ENCODE results near the gene GPR37.

GPR37 gene

GRCh38 chr7:124780608-124781007 is 15.0 kb upstream of the GPR37 start:
- no peak for DNase-seq (ENCODE audit: low read depth in 2 of 2)

- no peak for DNase-seq (ENCODE audit: low read depth in 2 of 2)
These were observed 14.5 kb upstream of the GPR37 start for GRCh38 chr7:124780056-124780455.

- DNase-seq (ENCODE audit: low read depth in 2 of 2), result no peak
These were observed 14.0 kb upstream of the GPR37 start for GRCh38 chr7:124779620-124780019.

GRCh38 chr7:124779194-124779593 is 13.6 kb upstream of the GPR37 start:
- no peak for DNase-seq (ENCODE audit: low read depth in 2 of 2)

DNA sequence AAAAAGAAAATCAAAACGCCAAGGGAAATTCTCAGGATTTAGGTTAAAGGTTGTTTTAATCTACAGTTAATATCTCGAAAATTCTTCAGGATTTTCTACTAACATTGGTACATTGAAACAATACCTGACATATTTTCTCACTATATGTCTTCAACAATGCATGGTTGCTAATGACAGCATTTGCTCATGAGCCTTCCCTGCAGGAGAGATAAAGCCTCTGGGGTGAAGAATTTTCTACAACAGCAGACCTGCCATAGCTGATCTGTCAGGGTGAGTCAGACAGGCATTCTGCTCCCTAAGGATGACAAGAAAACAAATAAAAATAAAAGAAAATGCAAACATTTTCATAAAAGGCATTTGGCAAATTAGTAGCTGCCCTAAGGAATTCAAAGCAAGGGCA is 11.7 kb upstream of the GPR37 start:
- no peak for DNase-seq (ENCODE audit: low read depth in 2 of 2)

DNA sequence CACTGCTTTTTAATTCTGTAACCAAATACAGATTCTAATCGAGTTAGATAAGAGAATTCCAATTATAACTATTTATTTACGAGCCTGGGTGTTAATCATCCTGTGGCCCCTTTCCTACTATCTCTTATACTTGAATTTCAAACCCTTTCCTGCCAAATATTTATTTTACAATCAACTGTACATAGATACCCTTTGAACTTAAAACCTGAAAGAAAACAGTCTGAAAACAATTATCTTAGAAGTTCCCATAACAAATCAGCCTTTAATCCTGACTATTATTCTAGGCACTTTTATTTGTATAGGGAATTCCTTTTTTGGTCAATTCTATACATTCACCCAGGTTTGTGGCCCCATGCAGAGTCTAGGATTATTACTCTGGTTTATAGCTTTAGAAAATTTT is 10.6 kb upstream of the GPR37 start:
- no peak for DNase-seq (ENCODE audit: low read depth in 2 of 2)

- DNase-seq (ENCODE audit: low read depth in 2 of 2), result no peak
These were observed 9.8 kb upstream of the GPR37 start for GRCh38 chr7:124775422-124775821.

DNA sequence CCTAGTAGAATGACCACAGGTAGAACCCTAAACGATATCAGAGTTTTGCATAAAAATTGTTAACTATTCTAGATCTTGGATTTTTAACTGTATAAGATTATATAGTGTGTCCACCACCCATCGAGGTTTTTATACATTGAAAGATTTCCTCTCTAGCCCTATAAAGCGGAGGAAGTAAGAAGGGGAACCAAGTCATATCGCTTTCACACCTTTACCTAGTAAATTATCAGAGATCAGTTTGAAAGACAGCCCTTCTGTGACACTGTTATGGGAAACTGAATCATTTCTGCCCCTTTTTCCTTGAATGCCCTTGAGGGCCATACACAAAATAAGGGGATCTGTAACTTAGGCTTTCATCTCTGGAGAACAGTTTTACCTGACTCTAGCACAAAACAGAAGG is 8.3 kb upstream of the GPR37 start:
- DNase-seq (ENCODE audit: low read depth in 2 of 2), result no peak

GRCh38 chr7:124773339-124773738 is 7.7 kb upstream of the GPR37 start:
- DNase-seq (ENCODE audit: low read depth in 2 of 2), result no peak

DNA sequence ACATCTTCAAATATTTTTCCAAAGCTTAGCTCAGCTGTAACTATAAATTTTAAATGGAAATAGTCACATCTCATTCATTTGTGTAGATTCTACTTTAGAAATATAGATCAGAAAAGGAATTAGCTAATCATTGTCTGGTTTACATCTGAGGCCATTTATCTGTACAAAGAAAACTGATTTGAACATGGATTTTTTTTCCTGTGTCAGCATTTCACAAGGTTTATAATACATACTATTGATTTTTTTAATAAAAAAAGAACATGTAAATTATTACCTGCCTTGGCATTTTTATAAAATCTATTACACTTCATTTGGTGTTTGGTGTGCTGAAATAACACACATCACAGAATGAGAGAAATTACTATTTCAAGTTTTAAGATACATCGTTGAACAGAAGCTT is 3.5 kb upstream of the GPR37 start:
- no peak for DNase-seq (ENCODE audit: low read depth in 2 of 2)

GRCh38 chr7:124768525-124768924 is 2.9 kb upstream of the GPR37 start:
- no peak for DNase-seq (ENCODE audit: low read depth in 2 of 2)

DNA sequence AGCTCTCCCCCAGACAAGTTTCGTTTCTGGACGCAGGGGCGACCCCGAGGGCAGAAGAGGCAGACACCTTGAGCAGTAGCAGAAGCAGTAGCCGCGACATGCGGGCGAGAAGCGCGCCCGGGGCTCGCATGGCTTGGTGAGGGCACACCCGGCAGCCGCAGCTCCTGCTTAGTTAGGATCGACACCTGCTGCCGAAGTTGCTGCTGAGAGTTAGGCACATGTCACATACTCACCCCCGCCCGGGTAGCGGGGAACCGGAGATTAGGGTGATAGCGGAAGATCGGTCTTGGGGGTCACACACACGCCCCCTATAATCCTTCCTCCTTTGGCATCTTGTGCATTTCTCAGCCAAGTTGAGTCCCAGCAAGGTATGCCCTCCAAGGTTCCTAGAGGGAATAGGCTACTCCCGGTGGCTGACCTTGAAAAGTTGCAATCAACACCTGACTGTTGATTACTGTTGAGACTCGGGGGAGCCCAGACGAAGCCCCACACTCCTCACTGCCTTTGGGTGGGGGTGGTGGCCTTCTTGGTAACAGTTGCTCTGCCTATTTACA is 668 bp downstream of the GPR37 start:
- no peak for DNase-seq (ENCODE audit: low read depth in 2 of 2)

DNA sequence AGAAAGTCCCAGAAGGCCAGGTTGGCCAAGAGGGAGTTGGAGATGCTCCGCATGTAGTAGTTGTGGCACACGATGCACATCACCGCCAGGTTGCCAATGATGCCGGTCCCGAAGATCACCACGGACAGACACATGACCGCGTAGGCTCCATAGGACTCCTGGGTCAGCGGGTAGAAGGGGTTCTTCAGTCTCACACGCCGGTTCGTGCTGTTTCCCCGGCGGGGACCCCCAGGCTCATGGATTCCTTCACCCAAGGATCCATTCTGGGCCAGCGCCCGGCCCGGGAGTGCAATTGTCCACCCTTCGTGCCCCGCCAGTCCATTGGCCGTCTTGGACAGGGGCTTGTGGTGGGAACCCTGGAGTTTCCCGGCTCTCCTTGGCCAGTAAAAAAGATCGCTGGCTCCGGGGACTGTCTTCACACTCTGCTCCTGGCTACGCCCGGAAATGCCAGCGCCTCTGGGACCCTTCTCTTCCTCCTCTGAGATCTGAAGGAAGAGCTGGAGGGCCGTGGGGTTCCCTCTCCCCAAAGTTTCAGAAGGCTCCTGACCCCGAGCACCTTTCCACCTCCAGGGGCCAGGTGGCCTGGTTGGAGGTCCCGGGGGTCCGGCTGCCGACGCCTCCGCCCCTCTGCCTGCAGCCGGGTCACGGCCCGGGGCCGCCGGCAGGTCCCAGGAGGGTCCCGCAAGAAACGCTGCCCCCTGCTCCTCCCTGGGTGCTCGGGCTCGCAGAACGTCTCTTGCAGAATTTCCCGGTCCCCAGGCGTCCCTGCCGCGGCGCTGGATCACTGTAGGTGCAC is 1.3 kb downstream of the GPR37 start:
- no peak for DNase-seq (ENCODE audit: low read depth in 2 of 2)

- DNase-seq (ENCODE audit: low read depth in 2 of 2), result no peak
These were observed 2.9 kb downstream of the GPR37 start for GRCh38 chr7:124762611-124763143.

GRCh38 chr7:124761164-124761715 is 4.4 kb downstream of the GPR37 start:
- DNase-seq (ENCODE audit: low read depth in 2 of 2), result no peak

DNA sequence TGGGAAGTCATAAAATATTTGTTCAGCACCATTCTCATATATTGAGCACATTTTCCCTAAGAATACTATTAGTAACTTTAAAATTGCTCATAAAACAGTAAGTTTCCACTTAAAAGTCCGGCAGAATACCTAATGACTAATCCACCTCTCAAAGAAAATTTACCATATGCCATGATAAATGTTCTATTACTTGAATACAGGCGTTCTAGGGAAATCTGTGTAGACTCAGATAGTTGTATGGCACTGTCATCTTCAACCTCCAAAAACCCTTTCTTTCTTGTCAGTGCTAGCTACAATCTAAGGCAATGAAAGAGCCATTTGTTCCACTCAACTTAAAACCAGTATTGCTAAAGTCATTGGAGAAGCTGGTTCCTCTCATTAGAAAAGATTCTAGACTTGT is 7.3 kb downstream of the GPR37 start:
- DNase-seq (ENCODE audit: low read depth in 2 of 2), result no peak

DNA sequence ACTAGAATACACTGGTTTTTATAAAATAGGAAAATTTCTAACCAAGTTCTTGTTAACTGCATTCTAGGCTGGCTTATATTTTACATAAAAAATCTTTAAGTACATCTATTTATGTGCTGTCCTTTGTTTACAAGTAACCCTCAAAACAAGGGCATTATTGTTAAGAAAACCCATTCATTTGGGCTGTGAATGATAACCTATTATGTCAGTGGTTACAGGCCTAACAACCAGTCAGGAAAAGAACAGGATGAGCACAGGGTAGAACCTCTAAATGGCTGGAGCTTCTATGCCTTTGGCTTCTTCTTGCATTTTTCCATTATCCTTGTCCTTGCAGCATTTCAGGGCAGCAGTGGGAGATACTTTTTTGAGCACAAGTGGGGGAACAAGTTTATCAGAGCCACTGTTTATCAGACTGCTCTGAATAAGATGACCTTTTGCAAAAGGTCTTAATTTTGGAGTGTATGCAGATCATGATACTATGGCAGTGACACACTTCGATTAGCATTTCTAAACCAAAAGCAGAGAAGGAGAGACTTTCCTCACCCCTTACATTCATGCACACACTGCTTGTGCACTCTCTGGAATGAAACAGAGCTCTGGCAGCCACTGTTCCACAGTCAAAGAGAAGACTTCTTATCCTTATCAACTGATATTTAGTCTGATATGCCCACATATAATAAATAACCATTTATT is 10.9 kb downstream of the GPR37 start:
- DNase-seq (ENCODE audit: low read depth in 2 of 2), result no peak

GRCh38 chr7:124752310-124752709 is 13.3 kb downstream of the GPR37 start:
- no peak for DNase-seq (ENCODE audit: low read depth in 2 of 2)

- DNase-seq (ENCODE audit: low read depth in 2 of 2), result no peak
These were observed 14.6 kb downstream of the GPR37 start for GRCh38 chr7:124751027-124751426.

DNA sequence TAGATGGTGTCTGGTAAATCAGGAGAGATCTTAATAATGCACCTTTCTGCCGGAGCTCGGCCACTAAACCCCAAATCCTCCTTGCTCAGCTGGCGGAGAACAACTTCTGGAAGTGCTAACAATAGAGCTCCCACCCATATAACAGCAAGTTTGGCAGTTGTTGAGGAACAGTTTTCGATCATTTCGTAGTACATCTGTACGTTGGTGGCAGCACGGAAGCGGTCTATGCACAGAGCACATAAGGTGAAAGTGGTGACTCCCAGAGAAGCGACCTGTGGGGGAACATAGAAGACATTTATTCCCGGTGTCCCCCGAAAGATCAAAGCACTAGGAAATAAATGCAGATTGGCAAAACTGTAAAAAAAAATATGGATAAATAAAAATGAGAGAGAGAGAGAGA is 18.5 kb downstream of the GPR37 start:
- no peak for DNase-seq (ENCODE audit: low read depth in 2 of 2)

DNA sequence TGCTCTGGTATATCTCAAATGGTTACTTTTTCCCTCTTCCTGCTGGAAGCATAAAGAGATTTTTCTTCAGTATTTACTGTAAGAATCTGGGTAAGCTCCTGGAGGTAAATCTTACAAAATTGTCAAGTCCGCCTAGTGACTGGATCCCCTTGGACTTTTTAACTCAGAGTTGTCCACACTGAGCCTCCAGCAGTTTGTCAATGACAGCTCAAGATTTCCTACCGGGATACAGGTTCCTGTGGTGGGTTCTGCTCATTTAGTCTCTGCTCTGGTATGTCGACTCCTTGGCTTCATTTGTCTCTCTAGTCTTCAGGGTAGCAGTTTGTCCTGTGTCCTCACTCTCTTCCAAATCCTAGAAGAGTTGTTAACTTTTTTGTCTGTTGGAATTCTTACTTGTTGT is 27.0 kb downstream of the GPR37 start:
- no peak for DNase-seq (ENCODE audit: low read depth in 2 of 2)

- no peak for DNase-seq (ENCODE audit: low read depth in 2 of 2)
These were observed 27.8 kb downstream of the GPR37 start for GRCh38 chr7:124737760-124738300.
